ENCODE data around the gene BTNL3. TPM values are rescaled to one million over a fixed set of nuclear protein-coding genes. Genes with fewer than 3 reads are reported as not detected.

The BTNL3 gene
- total RNA-seq, 6 experiments from 2014 or later: not detected

GRCh38 chr5:181041043-181041442, 52.4 kb downstream of the BTNL3 start:
- no peak overlapping the region for H3K4me3 Mint-ChIP-seq
- H3K36me3 Mint-ChIP-seq (ENCODE audit: low read depth): no peaks in the 10 kb centered on the region
- no peak for TF ChIP-seq CTCF (IDR thresholded peaks at IDR 0.05)
- no peaks in the 10 kb centered on the region for H3K9me3 Mint-ChIP-seq
- no peaks in the 10 kb centered on the region for H3K4me1 Mint-ChIP-seq (ENCODE audit: low read depth)
- no peak for DNase-seq
- H3K27me3 Mint-ChIP-seq (ENCODE audit: insufficient read depth): peaks cover 20% of the 10 kb centered on the region
- no peak overlapping the region for H3K27ac Mint-ChIP-seq

DNA sequence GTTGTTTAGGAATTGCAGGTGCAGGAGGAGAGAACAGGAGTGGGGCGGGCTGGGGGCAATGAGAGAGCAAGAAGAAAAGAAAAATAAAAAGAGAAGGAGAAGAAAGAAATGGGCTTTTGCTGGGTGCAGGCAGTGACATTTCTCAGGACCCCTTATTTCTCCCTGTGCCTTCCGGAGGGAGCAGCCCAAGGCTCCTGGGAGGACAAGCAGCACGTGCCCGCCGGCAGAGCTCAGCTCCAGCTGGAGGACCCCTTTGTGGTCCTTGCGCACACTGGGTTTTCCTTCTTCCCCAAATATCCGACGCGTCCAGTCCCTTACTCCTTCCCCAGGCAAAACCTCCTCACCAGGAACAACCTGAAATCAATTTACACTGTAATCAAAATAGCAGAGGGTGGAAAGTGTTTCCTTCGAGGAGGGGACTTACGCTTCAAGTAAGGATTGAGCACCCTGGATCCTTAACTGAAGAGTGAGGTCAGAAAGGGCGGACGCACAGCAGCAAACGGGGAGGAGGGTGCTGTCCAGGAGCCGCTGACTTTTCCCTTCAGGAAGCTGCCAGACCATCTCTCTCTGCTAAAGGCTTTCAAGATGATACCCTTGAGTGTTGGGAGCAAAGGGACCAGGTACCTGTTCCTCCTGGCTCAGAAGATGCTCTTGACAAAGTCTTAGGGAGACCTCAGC, 53.5 kb downstream of the BTNL3 start:
- Mint-ChIP-seq H3K36me3 (ENCODE audit: low read depth) (no peaks in the 10 kb centered on the region), H3K9me3 (no peaks in the 10 kb centered on the region), H3K4me3 (no peak overlapping the region), H3K27ac (no peak overlapping the region), H3K27me3 (ENCODE audit: insufficient read depth) (peaks cover 20% of the 10 kb centered on the region), H3K4me1 (ENCODE audit: low read depth) (no peaks in the 10 kb centered on the region)
- no peak for DNase-seq
- TF ChIP-seq CTCF (IDR thresholded peaks at IDR 0.05): no peak

DNA sequence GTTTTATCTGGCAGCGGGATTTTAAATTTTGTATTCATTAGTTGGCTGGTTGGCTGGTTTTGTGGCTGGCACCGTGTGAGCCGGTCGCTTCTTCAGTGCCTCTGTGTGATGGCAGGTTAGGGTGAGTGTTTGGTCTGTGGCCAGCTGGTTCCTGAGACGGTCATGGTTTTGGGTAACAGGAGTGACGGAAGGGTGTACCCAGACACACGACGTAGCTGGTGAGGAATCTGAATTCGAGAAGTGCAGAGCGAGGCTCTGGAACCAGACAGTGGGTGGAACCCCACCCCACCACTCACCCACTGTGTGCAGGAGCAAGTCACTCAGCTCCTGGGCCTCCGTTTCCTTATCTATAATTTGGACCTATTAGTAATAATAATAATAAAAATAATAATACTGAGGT, 54.1 kb downstream of the BTNL3 start:
- Mint-ChIP-seq H3K36me3 (ENCODE audit: low read depth) (no peaks in the 10 kb centered on the region), H3K4me3 (no peak overlapping the region), H3K27ac (no peak overlapping the region), H3K4me1 (ENCODE audit: low read depth) (no peaks in the 10 kb centered on the region), H3K27me3 (ENCODE audit: insufficient read depth) (peaks cover 24% of the 10 kb centered on the region), H3K9me3 (no peaks in the 10 kb centered on the region)
- no peak for TF ChIP-seq CTCF (IDR thresholded peaks at IDR 0.05)
- DNase-seq: no peak

- H3K27ac Mint-ChIP-seq: no peak overlapping the region
- peaks cover 27% of the 10 kb centered on the region for H3K27me3 Mint-ChIP-seq (ENCODE audit: insufficient read depth)
- no peak for DNase-seq
- no peaks in the 10 kb centered on the region for H3K4me1 Mint-ChIP-seq (ENCODE audit: low read depth)
- H3K9me3 Mint-ChIP-seq: no peaks in the 10 kb centered on the region
- no peak overlapping the region for H3K4me3 Mint-ChIP-seq
- no peaks in the 10 kb centered on the region for H3K36me3 Mint-ChIP-seq (ENCODE audit: low read depth)
- no peak for TF ChIP-seq CTCF (IDR thresholded peaks at IDR 0.05)
Measured at GRCh38 chr5:181043285-181044092, 54.8 kb downstream of the BTNL3 start.

DNA sequence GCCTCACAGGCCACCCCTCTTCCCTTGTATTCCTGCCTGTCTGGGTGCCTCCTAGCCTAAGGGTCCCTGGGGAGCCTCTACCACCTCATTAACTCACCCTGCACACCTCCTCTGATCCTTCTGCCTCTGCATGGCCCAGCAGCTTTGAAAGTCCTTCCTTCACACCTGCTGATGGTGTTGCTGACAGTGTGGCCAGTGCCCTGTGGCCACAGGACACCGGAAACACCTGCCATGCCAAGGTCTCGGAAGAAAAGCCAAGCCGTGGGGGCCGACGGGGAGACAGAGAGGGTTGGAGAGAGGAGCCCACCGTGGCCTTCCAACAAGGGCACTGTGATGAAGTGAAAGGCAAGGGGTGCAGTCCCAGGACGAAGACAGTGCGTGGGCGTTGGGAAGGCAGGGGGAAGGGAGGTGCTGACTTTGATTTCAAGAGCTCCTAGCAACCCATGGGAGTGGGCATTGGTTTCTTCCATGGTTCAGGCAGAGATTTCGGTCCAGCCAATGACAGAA, 55.5 kb downstream of the BTNL3 start:
- no peaks in the 10 kb centered on the region for H3K9me3 Mint-ChIP-seq
- H3K36me3 Mint-ChIP-seq (ENCODE audit: low read depth): no peaks in the 10 kb centered on the region
- no peak overlapping the region for H3K4me3 Mint-ChIP-seq
- H3K4me1 Mint-ChIP-seq (ENCODE audit: low read depth): no peaks in the 10 kb centered on the region
- H3K27ac Mint-ChIP-seq: no peak overlapping the region
- no peak for DNase-seq
- H3K27me3 Mint-ChIP-seq (ENCODE audit: insufficient read depth): peaks cover 24% of the 10 kb centered on the region
- no peak for TF ChIP-seq CTCF (IDR thresholded peaks at IDR 0.05)
